Esophagus (tissue), 2 donors: ENCODE results near the gene POU3F1. TPM values are rescaled to one million over a fixed set of nuclear protein-coding genes. Genes with fewer than 3 reads are reported as not detected.

Experiments used
- H3K27ac ChIP-seq, 2 donors: one replicate each; pipeline ENCODE4 v1.5.1; 2013; ENCODE audit warnings: low read depth in 2 of 2, mild to moderate bottlenecking in 2 of 2, inconsistent platforms in 1 of 2, low read length in 1 of 2, moderate library complexity in 1 of 2
- H3K27me3 ChIP-seq, 2 donors: one replicate each; pipeline ENCODE4 v1.6.1; 2013; ENCODE audit warnings: low read length in 2 of 2, control low read depth in 1 of 2, mild to moderate bottlenecking in 1 of 2; ENCODE audit not compliant: insufficient read depth in 2 of 2, control insufficient read depth in 1 of 2
- H3K36me3 ChIP-seq, 2 donors: one replicate each; pipeline ENCODE4 v1.6.1; 2013; ENCODE audit warnings: low read length in 1 of 2; ENCODE audit not compliant: control insufficient read depth in 2 of 2, insufficient read depth in 2 of 2
- H3K4me1 ChIP-seq, 2 donors: one replicate each; pipeline ENCODE4 v1.6.1; 2013; ENCODE audit warnings: low read length in 1 of 2; ENCODE audit not compliant: control insufficient read depth in 2 of 2, insufficient read depth in 2 of 2
- H3K4me3 ChIP-seq, 2 donors: one replicate each; pipeline ENCODE4 v1.5.1; 2013; ENCODE audit warnings: low read length in 2 of 2, mild to moderate bottlenecking in 2 of 2, low read depth in 1 of 2, moderate library complexity in 1 of 2
- H3K9me3 ChIP-seq, 2 donors: one replicate each; pipeline ENCODE4 v1.6.1; 2013; ENCODE audit warnings: mild to moderate bottlenecking in 2 of 2, low read depth in 1 of 2, low read length in 1 of 2, moderate library complexity in 1 of 2; ENCODE audit not compliant: control insufficient read depth in 2 of 2, insufficient read depth in 1 of 2
- WGBS, 2 donors: extraction: QIAGEN DNeasy Blood & Tissue Kit; methylation state at CpG; one replicate each; pipeline ENCODE4 v1.1.7; 2013; 5-methylcytosine and 5-hydroxymethylcytosine counted together
- polyA plus RNA-seq, 2 donors: library from polyadenylated mRNA; stranded (reverse); fragments of 200-250 nt; gene quantifications; one replicate each; pipeline ENCODE4 v1.2.3, GENCODE V29; 2013
- donor health status: healthy with polysubstance abuse.
- donor health status: Bipolar disorder and iron deficiency.

POU3F1 gene
- 1 to 10 TPM in 1 of 2 donors, under 1 TPM in 1; 0.22 to 1.4 TPM for polyA plus RNA-seq

GRCh38 chr1:38046333-38046883 lies at the start of gene POU3F1:
Gene POU3F1 (minus strand): TSS chr1:38046793. CDS start chr1:38046743, 50 bp downstream.
- 1% methylated on average over 51 to 92 of the region's 92 CpGs for WGBS, 2 donors
- no peaks in the 10 kb centered on the region for H3K27me3 ChIP-seq
- peaks cover 6 to 17% of the 10 kb centered on the region in 2 donors for H3K4me1 ChIP-seq

GRCh38 chr1:38095454-38095931 lies 48.9 kb upstream of the POU3F1 start:
- WGBS, 2 donors: 77 to 83% methylated on average over 12 of the region's 12 CpGs
- peaks cover 0 to 5% of the 10 kb centered on the region in 2 donors for H3K4me1 ChIP-seq
- H3K27ac ChIP-seq: no peak overlapping the region
- no peaks in the 10 kb centered on the region for H3K9me3 ChIP-seq
- no peaks in the 10 kb centered on the region for H3K36me3 ChIP-seq
- no peaks in the 10 kb centered on the region for H3K27me3 ChIP-seq
- H3K4me3 ChIP-seq: no peak overlapping the region

More at GRCh38 chr1:38046333-38046883, at the start of gene POU3F1:
- Histone ChIP-seq H3K27ac (peak within 1 kb of the TSS; percentile 51 to 70), H3K4me3 (peak within 1 kb of the TSS; percentile 58), H3K36me3 (no peaks in the 10 kb centered on the region), H3K9me3 (no peaks in the 10 kb centered on the region)

DNA sequence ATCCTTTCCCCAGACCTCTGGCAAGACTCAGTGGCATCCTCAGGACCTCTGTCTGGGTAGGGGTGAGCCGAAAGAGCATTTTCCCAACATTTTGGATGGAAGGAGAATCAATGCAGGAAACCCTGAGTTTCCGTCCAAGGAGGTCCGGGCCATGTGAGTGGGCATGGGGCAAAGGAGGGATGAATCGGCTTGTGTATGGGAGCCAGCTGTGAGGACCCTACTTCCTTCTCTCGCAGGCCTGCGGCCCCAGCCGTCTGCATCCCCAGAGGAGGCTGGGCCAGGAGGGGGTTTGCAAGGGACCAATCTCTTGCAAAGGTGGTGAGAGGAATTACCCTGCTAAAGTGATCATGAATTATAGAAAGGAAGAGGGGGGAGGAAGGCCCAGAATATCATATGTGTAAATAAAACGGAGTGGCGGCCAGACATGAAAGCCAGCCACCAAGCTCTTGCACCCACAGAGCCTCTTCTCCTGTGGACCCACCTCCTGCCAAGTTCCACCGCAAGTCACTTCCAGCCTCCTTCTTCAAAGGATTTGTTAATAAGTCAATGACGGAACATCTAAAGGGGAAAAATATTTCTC lies 48.2 kb upstream of the POU3F1 start:
- Histone ChIP-seq H3K27ac (no peak overlapping the region), H3K36me3 (no peaks in the 10 kb centered on the region), H3K4me3 (no peak overlapping the region), H3K9me3 (no peaks in the 10 kb centered on the region), H3K27me3 (no peaks in the 10 kb centered on the region), H3K4me1 (peaks cover 0 to 4% of the 10 kb centered on the region in 2 donors)
- WGBS, 2 donors: 64 to 71% methylated on average over 11 of the region's 11 CpGs

- H3K4me1 ChIP-seq: peaks cover 0 to 4% of the 10 kb centered on the region in 2 donors
- WGBS, 2 donors: 60 to 63% methylated on average over 18 of the region's 18 CpGs
- no peaks in the 10 kb centered on the region for H3K27me3 ChIP-seq
- no peaks in the 10 kb centered on the region for H3K9me3 ChIP-seq
- no peaks in the 10 kb centered on the region for H3K36me3 ChIP-seq
- no peak overlapping the region for H3K4me3 ChIP-seq
- H3K27ac ChIP-seq: no peak overlapping the region
Measured at GRCh38 chr1:38093569-38094520, 47.3 kb upstream of the POU3F1 start.

DNA sequence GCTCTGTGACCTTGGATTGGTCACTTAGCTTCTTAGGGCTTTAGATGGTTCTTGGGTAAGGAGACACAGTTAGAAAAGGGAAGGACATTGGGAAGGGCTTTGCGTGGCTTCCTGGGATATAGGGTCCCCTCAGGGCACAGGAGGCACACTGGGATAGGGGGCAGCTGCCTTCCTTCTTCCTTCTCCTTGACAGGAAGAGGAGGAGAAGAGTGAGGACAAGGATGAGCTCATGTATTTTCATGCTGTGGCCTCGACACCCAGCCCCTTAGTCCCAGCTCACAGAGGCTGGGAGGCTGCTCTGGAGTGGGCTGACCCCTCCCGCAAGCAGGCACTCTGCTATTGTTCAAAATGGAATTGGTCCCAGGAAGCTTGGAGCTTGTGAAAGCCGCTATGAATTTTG lies 45.7 kb upstream of the POU3F1 start:
- Histone ChIP-seq H3K27ac (no peak overlapping the region), H3K4me3 (no peak overlapping the region), H3K27me3 (no peaks in the 10 kb centered on the region), H3K36me3 (no peaks in the 10 kb centered on the region), H3K4me1 (peaks cover 0 to 2% of the 10 kb centered on the region in 2 donors), H3K9me3 (no peaks in the 10 kb centered on the region)
- WGBS, 2 donors: 50 to 62% methylated on average over 4 of the region's 4 CpGs

DNA sequence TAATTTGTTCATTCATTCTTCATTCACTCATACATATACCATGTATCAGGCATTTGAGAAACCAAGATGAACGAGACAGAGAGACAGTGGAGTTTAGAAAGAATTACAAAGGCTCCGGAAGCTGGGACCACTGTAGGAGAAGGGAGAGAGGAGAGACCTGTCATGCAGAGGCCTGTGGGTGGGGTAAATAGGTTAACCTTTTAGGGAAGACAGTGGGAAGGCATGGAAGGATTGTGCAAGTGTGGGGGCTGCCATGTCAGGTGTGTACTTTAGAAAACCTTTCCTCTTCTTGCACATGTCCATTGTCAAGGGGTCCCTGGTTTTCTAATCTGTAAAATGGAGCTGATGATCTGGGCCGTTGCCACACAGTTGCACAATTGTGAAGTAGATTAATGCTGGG lies 44.2 kb upstream of the POU3F1 start:
- Histone ChIP-seq H3K36me3 (no peaks in the 10 kb centered on the region), H3K27ac (no peak overlapping the region), H3K27me3 (no peaks in the 10 kb centered on the region), H3K4me3 (no peak overlapping the region), H3K4me1 (peaks cover 0 to 2% of the 10 kb centered on the region in 2 donors), H3K9me3 (no peaks in the 10 kb centered on the region)
- 84 to 93% methylated on average over 3 of the region's 3 CpGs for WGBS, 2 donors

DNA sequence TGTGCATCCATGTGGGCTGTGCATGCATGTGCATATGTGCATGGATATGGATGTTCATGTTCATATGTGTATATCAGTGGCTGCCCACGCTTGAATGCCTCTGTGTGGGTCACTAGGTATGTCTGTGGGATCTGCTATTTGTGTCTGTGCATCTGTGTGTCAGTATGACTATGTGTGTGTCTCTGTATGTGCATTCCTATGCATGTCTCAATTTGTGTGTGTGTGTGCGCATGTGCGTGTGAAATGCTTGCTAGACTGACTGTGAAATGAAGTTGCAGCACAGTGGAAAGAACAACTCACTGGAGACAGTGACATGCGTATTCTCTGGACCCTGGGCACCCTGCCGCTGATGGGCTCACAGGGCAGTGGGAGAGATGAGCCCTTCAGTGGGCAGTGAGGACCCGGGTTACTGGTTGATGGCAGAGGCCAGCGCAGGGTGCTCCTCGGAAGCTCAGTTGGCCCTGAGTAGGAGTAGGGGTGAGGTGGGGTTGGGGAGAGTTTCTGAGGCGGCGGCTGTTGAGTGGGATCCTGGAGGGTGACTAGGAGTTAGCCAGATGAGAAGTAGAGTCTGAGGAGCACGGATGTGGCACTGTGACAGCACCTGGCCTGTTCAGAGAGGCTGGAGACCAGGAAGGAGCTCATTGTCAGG lies 43.2 kb upstream of the POU3F1 start:
- 84 to 90% methylated on average over 11 of the region's 11 CpGs for WGBS, 2 donors
- Histone ChIP-seq H3K27me3 (no peaks in the 10 kb centered on the region), H3K9me3 (no peaks in the 10 kb centered on the region), H3K36me3 (no peaks in the 10 kb centered on the region), H3K27ac (no peak overlapping the region), H3K4me3 (no peak overlapping the region), H3K4me1 (peaks cover 0 to 3% of the 10 kb centered on the region in 2 donors)

GRCh38 chr1:38088791-38089190 lies 42.2 kb upstream of the POU3F1 start:
- Histone ChIP-seq H3K27me3 (no peaks in the 10 kb centered on the region), H3K9me3 (no peaks in the 10 kb centered on the region), H3K27ac (no peak overlapping the region), H3K4me1 (peaks cover 0 to 8% of the 10 kb centered on the region in 2 donors), H3K4me3 (no peak overlapping the region), H3K36me3 (no peaks in the 10 kb centered on the region)
- WGBS, 2 donors: 48 to 54% methylated on average over 6 of the region's 6 CpGs

DNA sequence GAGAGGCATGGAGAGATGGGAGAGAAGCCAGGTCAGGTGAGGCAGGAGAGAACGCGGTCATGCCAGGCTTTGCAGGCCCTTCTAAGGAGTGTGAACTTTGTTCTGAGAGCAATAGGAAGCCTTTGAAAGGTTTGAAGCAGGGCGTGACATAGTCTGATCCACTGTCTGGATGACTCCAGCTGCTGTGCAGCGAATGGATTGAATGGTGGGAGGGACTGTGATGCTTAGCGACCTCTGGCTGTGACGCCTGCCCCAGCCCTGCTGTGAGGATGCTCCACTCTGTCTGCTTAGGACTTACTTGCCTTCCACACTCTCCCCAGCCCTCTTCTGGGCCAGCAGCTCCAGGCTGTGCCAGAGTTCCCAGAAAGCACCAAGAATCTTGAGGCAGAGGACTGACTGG lies 41.8 kb upstream of the POU3F1 start:
- Histone ChIP-seq H3K9me3 (no peaks in the 10 kb centered on the region), H3K27ac (no peak overlapping the region), H3K4me3 (no peak overlapping the region), H3K36me3 (no peaks in the 10 kb centered on the region), H3K27me3 (no peaks in the 10 kb centered on the region), H3K4me1 (peaks cover 0 to 11% of the 10 kb centered on the region in 2 donors)
- WGBS, 2 donors: 25 to 34% methylated on average over 6 of the region's 6 CpGs
